ENCODE measurements around the gene DHFR2.

DNA sequence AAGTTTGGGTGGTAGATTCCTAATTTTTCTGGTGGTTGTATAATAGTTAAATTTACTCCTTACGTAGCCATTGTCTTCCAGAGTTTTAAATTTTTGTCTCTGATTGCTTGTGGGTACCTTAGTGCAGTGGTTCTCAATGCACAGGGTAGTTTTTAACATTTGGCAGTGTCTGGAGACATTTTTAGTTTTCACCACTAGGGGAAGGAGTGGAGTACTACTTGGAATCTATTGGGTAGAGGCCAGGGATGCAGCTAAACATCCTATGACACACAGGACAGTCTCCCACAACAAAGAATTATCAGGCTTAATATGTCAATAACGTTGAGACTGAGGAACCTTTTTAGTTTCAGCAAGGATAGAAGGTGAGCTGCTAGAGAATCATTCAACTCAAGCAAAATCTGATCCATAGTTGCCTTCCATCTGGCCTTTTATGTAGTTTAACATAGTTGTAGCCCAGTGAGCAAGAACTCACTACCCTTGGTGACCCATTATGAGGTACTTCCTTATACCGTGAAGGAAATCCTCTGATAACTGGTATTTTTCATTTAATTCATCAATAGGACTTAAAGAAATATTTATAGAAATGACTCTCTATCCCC, 25.7 kb downstream of the DHFR2 start:
- no peak for TF ChIP-seq OSR1 (CRISPR knock-in tag; IDR thresholded peaks at IDR 0.05)
- no peak for TF ChIP-seq ZNF565 (CRISPR knock-in tag; conservative IDR thresholded peaks at IDR 0.05; ENCODE audit: low read depth)
- TF ChIP-seq POU6F1 (CRISPR knock-in tag; IDR thresholded peaks at IDR 0.05; ENCODE audit: borderline replicate concordance, low read depth) = no peak
- no peak for TF ChIP-seq TSHZ2 (CRISPR knock-in tag; IDR thresholded peaks at IDR 0.05)
